PFSK-1 (cell line): ENCODE results near the gene NOTCH2.

Source experiments
- FOXP2 ChIP-seq: optimal IDR thresholded peaks from 2 replicates; pipeline ENCODE3; 2011; ENCODE audit warnings: borderline replicate concordance, control low read depth, inconsistent platforms; ENCODE audit not compliant: insufficient read depth; ENCODE audit errors: extremely low read length, extremely low read depth
- POLR2AphosphoS5 ChIP-seq: IDR thresholded peaks from 2 replicates; pipeline ENCODE4 v1.6.1; 2012; ENCODE audit warnings: low read depth, mild to moderate bottlenecking, control low read depth, low read length, moderate library complexity
- SIN3A ChIP-seq: IDR thresholded peaks from 2 replicates; pipeline ENCODE4 v1.6.1; 2012; ENCODE audit warnings: mild to moderate bottlenecking, low read length, moderate library complexity, borderline replicate concordance; ENCODE audit not compliant: insufficient read depth
- TAF1 ChIP-seq: IDR thresholded peaks from 2 replicates; pipeline ENCODE4 v1.6.1; 2012; ENCODE audit warnings: low read length, control low read depth, borderline replicate concordance; ENCODE audit not compliant: insufficient read depth
- TF ChIP-seq, protein P1 (sequence below), 2 experiments: IDR thresholded peaks; 2 replicates each; pipeline versions ENCODE4 v1.6.1 to v1.8.0; 2011 to 2012; ENCODE audit warnings: low read depth in 2 of 2, low read length in 2 of 2, control low read depth in 1 of 2, inconsistent platforms in 1 of 2, mild to moderate bottlenecking in 1 of 2, moderate library complexity in 1 of 2; ENCODE audit not compliant: insufficient read depth in 1 of 2

NOTCH2 gene

DNA sequence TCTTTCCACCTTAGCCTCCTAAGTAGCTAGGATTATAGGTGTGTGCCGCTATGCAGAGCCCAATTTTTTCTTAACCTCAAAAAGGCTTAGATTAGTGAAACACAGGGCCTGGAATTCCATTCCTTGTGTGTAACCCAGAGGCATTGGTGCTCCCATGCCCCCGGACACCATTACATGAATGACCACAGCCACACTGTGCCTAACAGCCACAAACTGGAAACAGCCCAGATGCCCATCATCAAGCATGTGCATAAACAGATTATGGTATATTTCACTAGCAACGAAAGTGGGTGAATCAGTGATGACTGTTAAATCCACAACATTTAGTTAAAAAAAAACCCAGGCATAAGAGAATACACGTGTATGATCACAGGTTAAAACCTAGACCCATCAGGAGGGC, 197.6 kb downstream of the NOTCH2 start:
- TF ChIP-seq FOXP2 (no peak), SIN3A (no peak), TAF1 (no peak), POLR2AphosphoS5 (no peak)
- TF ChIP-seq, protein P1, sequence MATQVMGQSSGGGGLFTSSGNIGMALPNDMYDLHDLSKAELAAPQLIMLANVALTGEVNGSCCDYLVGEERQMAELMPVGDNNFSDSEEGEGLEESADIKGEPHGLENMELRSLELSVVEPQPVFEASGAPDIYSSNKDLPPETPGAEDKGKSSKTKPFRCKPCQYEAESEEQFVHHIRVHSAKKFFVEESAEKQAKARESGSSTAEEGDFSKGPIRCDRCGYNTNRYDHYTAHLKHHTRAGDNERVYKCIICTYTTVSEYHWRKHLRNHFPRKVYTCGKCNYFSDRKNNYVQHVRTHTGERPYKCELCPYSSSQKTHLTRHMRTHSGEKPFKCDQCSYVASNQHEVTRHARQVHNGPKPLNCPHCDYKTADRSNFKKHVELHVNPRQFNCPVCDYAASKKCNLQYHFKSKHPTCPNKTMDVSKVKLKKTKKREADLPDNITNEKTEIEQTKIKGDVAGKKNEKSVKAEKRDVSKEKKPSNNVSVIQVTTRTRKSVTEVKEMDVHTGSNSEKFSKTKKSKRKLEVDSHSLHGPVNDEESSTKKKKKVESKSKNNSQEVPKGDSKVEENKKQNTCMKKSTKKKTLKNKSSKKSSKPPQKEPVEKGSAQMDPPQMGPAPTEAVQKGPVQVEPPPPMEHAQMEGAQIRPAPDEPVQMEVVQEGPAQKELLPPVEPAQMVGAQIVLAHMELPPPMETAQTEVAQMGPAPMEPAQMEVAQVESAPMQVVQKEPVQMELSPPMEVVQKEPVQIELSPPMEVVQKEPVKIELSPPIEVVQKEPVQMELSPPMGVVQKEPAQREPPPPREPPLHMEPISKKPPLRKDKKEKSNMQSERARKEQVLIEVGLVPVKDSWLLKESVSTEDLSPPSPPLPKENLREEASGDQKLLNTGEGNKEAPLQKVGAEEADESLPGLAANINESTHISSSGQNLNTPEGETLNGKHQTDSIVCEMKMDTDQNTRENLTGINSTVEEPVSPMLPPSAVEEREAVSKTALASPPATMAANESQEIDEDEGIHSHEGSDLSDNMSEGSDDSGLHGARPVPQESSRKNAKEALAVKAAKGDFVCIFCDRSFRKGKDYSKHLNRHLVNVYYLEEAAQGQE (IDR thresholded peaks at IDR 0.05; ENCODE audit: insufficient read depth in 1 of 2, low read depth in 2 of 2, low read length in 2 of 2) = no peak

DNA sequence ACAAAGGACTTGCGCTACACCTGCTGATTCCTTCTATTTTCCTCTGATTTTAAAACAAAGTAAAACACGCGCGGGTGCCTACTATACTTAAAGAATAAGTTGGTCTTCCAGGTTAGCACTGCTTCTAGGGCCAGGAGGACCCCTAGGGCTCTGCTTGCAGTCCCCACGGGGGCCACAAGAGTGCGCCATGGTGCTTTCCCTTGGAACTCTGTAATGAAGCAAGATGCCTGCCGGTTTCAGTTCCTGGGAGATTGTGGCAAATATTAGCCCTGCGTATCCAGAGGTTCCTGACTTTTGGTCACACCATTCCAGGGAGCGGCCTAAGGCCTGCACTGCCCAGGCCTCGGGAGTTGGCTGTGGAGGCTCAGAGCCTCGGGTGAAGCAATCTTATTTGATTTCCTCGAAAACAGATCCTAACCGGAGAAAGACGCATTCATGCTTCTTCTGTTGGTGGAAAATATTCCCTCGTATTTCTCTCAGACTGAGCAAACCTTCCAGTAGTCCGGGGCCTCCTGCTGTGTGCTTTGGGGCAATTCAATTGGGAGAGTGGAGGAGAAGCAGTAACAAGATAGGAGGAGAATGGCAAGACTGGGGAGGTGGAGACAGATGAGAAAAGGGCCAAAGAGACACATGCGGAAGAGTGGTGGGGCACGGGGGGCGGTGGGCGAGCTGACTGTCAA, 198.4 kb downstream of the NOTCH2 start:
- TF ChIP-seq TAF1 (no peak), SIN3A (no peak), POLR2AphosphoS5 (no peak), FOXP2 (no peak)
- TF ChIP-seq, protein P1 (IDR thresholded peaks at IDR 0.05; ENCODE audit: insufficient read depth in 1 of 2, low read depth in 2 of 2, low read length in 2 of 2) = no peak

DNA sequence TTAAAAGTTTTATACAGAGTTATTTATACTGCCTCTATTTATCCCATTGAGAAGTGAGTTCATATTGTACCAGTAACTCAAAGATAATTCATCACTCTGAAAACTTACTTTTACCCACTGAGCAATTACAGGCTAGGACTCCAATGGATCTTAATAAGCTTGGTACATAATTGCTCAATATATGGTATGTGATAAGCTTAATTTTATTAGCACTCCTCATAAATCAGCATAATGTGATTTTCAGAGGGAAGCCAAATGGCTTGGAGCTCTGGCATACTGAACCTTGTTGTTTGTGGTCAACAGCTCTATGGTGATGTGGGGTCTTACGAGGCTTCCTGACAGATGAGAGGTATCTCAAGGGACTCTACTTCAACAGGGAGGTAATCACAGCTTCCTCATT, 199.5 kb downstream of the NOTCH2 start:
- no peak for TF ChIP-seq SIN3A
- no peak for TF ChIP-seq POLR2AphosphoS5
- TF ChIP-seq, protein P1 (IDR thresholded peaks at IDR 0.05; ENCODE audit: insufficient read depth in 1 of 2, low read depth in 2 of 2, low read length in 2 of 2) = no peak
- no peak for TF ChIP-seq TAF1
- no peak for TF ChIP-seq FOXP2

DNA sequence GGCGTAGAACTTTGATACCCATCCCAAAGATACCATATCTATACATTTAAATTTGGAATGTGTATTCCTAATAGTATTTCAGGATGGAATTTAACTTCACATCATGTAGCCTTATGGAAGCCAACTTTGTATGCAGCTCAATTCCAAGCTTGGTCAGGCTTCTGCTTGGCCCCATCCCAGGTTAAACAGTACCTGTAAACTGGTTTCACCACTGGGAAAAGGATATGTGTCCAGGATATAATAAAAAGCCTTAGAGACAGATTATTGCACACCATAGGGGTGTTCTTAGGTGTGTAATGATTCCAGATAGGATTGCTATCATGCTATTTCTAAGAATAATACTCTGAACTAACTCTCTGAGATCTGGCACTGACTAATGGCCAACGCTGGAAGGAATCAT, 201.3 kb downstream of the NOTCH2 start:
- TF ChIP-seq, protein P1 (IDR thresholded peaks at IDR 0.05; ENCODE audit: insufficient read depth in 1 of 2, low read depth in 2 of 2, low read length in 2 of 2) = no peak
- no peak for TF ChIP-seq TAF1
- no peak for TF ChIP-seq POLR2AphosphoS5
- no peak for TF ChIP-seq SIN3A
